GM12878 (cell line): ENCODE results near the gene TTC39C. TPM values are rescaled to one million over a fixed set of nuclear protein-coding genes. Genes with fewer than 3 reads are reported as not detected.

ENCODE experiments used
- ATF3 ChIP-seq: IDR thresholded peaks from 2 replicates; pipeline ENCODE4 v1.6.1; 2011; ENCODE audit warnings: low read depth, mild to moderate bottlenecking, low read length, moderate library complexity, borderline replicate concordance; ENCODE audit errors: extremely low read depth
- BACH1 ChIP-seq: fragments of 450-650 bp; IDR thresholded peaks from 2 replicates; pipeline ENCODE4 v1.6.1; 2017; ENCODE audit warnings: mild to moderate bottlenecking, borderline replicate concordance
- BCL11A ChIP-seq: IDR thresholded peaks from 2 replicates; pipeline ENCODE4 v1.6.1; 2011; ENCODE audit warnings: low read depth, low read length
- CEBPB ChIP-seq, 2 experiments: fragments of 150-350 bp in 1 of 2; IDR thresholded peaks; 2 replicates each; pipeline ENCODE4 v1.6.1; 2012 to 2014; ENCODE audit warnings: low read depth in 2 of 2, low read length in 2 of 2, borderline replicate concordance in 1 of 2, inconsistent platforms in 1 of 2
- CHD2 ChIP-seq: IDR thresholded peaks from 2 replicates; pipeline ENCODE4 v1.6.1; 2011; ENCODE audit warnings: low read depth, low read length, improper control_type of control experiment, borderline replicate concordance
- DPF2 ChIP-seq: fragments of 450-650 bp; IDR thresholded peaks from 2 replicates; pipeline ENCODE4 v1.6.1; 2017; ENCODE audit warnings: mild to moderate bottlenecking
- GATAD2B ChIP-seq: fragments of 450-650 bp; conservative IDR thresholded peaks from 2 replicates; pipeline ENCODE4 v1.6.1; 2017; ENCODE audit warnings: low read depth, mild to moderate bottlenecking, moderate library complexity
- HCFC1 ChIP-seq: fragments of 150-350 bp; IDR thresholded peaks from 2 replicates; pipeline ENCODE4 v1.6.1; 2014; ENCODE audit warnings: low read length
- IRF5 ChIP-seq: fragments of 450-650 bp; IDR thresholded peaks from 2 replicates; pipeline ENCODE4 v1.6.1; 2017; ENCODE audit warnings: borderline replicate concordance
- MYC ChIP-seq: IDR thresholded peaks from 2 replicates; pipeline ENCODE4 v1.6.1; 2011; ENCODE audit warnings: mild to moderate bottlenecking, low read length, moderate library complexity, inconsistent platforms; ENCODE audit not compliant: insufficient read depth, insufficient replicate concordance, insufficient read length, severe bottlenecking
- SMAD5 ChIP-seq: IDR thresholded peaks from 2 replicates; pipeline ENCODE4 v1.6.1; 2016; ENCODE audit warnings: antibody characterized with exemption, low read depth
- TARDBP ChIP-seq: IDR thresholded peaks from 2 replicates; pipeline ENCODE4 v1.6.1; 2016; ENCODE audit warnings: borderline replicate concordance
- TBL1XR1 ChIP-seq: IDR thresholded peaks from 2 replicates; pipeline ENCODE4 v1.6.1; 2012; ENCODE audit warnings: low read depth, low read length, improper control_type of control experiment
- TCF3 ChIP-seq: IDR thresholded peaks from 2 replicates; pipeline ENCODE4 v1.6.1; 2012; ENCODE audit warnings: low read depth, mild to moderate bottlenecking, low read length, borderline replicate concordance; ENCODE audit not compliant: insufficient read depth
- TCF7 ChIP-seq: IDR thresholded peaks from 2 replicates; pipeline ENCODE4 v1.6.1; 2014; ENCODE audit warnings: antibody characterized with exemption, borderline replicate concordance
- WRNIP1 ChIP-seq: IDR thresholded peaks from 2 replicates; pipeline ENCODE4 v1.6.1; 2011; ENCODE audit warnings: low read depth, low read length, improper control_type of control experiment, borderline replicate concordance
- ZBED1 ChIP-seq: IDR thresholded peaks from 2 replicates; pipeline ENCODE4 v1.6.1; 2016; ENCODE audit warnings: borderline replicate concordance
- ZNF687 ChIP-seq: fragments of 450-650 bp; IDR thresholded peaks from 2 replicates; pipeline ENCODE4 v1.6.1; 2017; ENCODE audit warnings: mild to moderate bottlenecking, moderate library complexity
- ZSCAN29 ChIP-seq: fragments of 450-650 bp; IDR thresholded peaks from 2 replicates; pipeline ENCODE4 v1.6.1; 2017; ENCODE audit warnings: mild to moderate bottlenecking, moderate library complexity
- polyA plus RNA-seq, 11 experiments: library from polyadenylated mRNA; depleted of rRNA in 4 of 11; unstranded in 6 of 11; stranded (reverse) in 5 of 11; fragments of >200 nt; fragmentation: Nextera tagmentation in 4 of 11; fragmentation: Illumina TruSeq in 1 of 11; extraction: Ambion mirVana in 4 of 11; extraction: Trizol in 1 of 11; gene quantifications; 1 replicate in 1 of 11; 2 replicates in 10 of 11; pipeline versions ENCODE4 v1.2.1 to v1.2.3, GENCODE V29; 2011 to 2016; ENCODE audit warnings: inconsistent platforms in 2 of 11, missing spikeins in 2 of 11, low read depth in 1 of 11
- total RNA-seq, 4 experiments: library from RNA; depleted of rRNA in 3 of 4; stranded (reverse); fragments of >200 nt in 3 of 4; fragmentation: Illumina TruSeq in 1 of 4; extraction: Trizol in 1 of 4; gene quantifications; 2 replicates each; pipeline versions ENCODE4 v1.2.1 to v1.2.3, GENCODE V29; 2013 to 2021

Gene TTC39C
- total and polyA plus RNA-seq, 10 of the 15 experiments (the other 5 are each of a cell fraction or from before 2014, with no cell fraction given): 21.1 to 91.0 (median 64.8) TPM

GRCh38 chr18:24014062-24014985, at the start of gene TTC39C (continued):
- no peak for TF ChIP-seq IRF5
- TF ChIP-seq TCF3: 0 out of 2 replicates have a peak, but pooled peaks have one; percentile 6
- TF ChIP-seq TBL1XR1: 0 out of 2 replicates have a peak, but pooled peaks have one; percentile 25
- peak; percentile 85 for TF ChIP-seq BACH1
- peak; percentile 83 for TF ChIP-seq DPF2
- TF ChIP-seq CHD2: peak; percentile 42; the same call in 1 of the 2 replicates
- TF ChIP-seq TCF7: no peak
- peak; percentile 36 for TF ChIP-seq ZNF687
- TF ChIP-seq CEBPB (IDR thresholded peaks at IDR 0.05; ENCODE audit: borderline replicate concordance in 1 of 2, low read depth in 2 of 2, low read length in 2 of 2): no peak
- no peak for TF ChIP-seq WRNIP1
- no peak for TF ChIP-seq ATF3
- no peak for TF ChIP-seq HCFC1
- no peak; the same call in 1 of the 2 replicates for TF ChIP-seq ZBED1
- peak; percentile 24; the same call in 1 of the 2 replicates for TF ChIP-seq GATAD2B
- TF ChIP-seq MYC: no peak
- TF ChIP-seq ZSCAN29: 0 out of 2 replicates have a peak, but pooled peaks have one; percentile 27
- no peak for TF ChIP-seq TARDBP
- TF ChIP-seq BCL11A: 0 out of 2 replicates have a peak, but pooled peaks have one; percentile 13
- peak; percentile 71; the same call in 1 of the 2 replicates for TF ChIP-seq SMAD5
